IPS-18a (cell line): Measurements from ENCODE around the gene IGSF23.
"Not testable (repeated sequence)": the region's sequence is repeated elsewhere in the genome, so short reads cannot be mapped to it uniquely, and the experiment has no call there.

Source experiments
- H3K27ac ChIP-seq: one replicate; pipeline ENCODE4 v1.5.1; 2013; ENCODE audit warnings: low read length
- H3K27me3 ChIP-seq: one replicate; pipeline ENCODE4 v1.6.1; 2013; ENCODE audit warnings: mild to moderate bottlenecking, low read length; ENCODE audit not compliant: control insufficient read depth, insufficient read depth
- H3K36me3 ChIP-seq: one replicate; pipeline ENCODE4 v1.6.1; 2013; ENCODE audit warnings: low read depth, low read length; ENCODE audit not compliant: control insufficient read depth
- H3K4me1 ChIP-seq: one replicate; pipeline ENCODE4 v1.6.1; 2013; ENCODE audit warnings: low read depth, low read length; ENCODE audit not compliant: control insufficient read depth
- H3K4me3 ChIP-seq: one replicate; pipeline ENCODE4 v1.5.1; 2013; ENCODE audit warnings: low read length
- H3K9ac ChIP-seq: one replicate; pipeline ENCODE4 v1.6.1; 2013; ENCODE audit warnings: mild to moderate bottlenecking, low read length, moderate library complexity
- H3K9me3 ChIP-seq: one replicate; pipeline ENCODE4 v1.6.1; 2013; ENCODE audit warnings: low read depth, low read length; ENCODE audit not compliant: control insufficient read depth

Gene IGSF23

DNA sequence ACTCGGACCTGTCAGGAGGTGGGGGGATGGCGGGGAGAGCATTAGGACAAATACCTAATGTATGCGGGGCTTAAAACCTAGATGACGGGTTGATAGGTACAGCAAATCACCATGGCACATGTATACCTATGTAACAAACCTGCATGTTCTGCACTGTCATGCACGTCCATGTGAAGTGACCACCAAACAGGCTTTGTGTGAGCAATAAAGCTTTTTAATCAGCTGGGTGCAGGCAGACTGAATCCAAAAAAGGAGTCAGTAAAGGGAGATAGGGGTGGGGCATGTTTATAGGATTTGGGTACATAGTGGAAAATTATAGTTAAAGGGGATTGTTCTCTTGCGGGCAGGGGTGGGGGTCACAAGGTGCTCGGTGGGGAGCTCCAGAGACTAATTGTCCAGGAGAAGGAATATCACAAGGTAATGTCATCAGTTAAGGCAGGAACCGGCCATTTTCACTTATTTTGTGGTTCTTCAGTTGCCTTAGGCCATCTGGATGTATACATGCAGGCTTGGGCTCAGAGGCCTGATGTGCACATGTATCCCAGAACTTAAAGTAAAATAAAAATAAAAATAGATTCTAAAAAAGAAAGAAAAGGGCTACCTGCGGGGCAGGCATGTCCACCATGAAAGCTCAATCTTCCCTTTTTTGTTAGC is 21.9 kb upstream of the IGSF23 start:
- H3K27me3 ChIP-seq, H3K9me3 ChIP-seq, H3K9ac ChIP-seq, H3K27ac ChIP-seq, H3K4me1 ChIP-seq, H3K36me3 ChIP-seq, H3K4me3 ChIP-seq: not testable (repeated sequence)

DNA sequence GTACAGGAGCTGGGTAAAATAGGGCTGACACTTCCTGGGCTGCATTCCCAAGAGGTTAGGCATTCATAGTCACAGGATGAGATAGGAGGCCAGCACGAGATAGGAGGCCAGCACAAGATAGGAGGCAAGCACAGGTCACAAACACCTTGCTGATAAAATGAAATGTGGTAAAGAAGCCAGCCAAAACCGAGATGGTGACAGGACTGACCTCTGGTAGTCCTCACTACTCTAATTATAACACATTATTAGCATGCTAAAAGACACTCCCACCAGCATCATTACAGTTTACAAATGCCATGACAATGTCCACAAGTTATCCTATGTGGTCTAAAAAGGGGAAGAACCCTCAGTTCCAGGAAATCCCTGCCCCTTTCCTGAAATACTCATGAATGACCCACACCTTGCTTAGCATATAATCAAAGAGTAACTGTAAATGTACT is 20.9 kb upstream of the IGSF23 start:
- H3K9me3 ChIP-seq = no peaks in the 10 kb centered on the region
- H3K4me1 ChIP-seq = peaks cover 4% of the 10 kb centered on the region
- H3K27me3 ChIP-seq = no peaks in the 10 kb centered on the region
- H3K9ac ChIP-seq = no peak overlapping the region
- H3K27ac ChIP-seq = no peak overlapping the region
- H3K36me3 ChIP-seq = no peaks in the 10 kb centered on the region
- H3K4me3 ChIP-seq = no peak overlapping the region

DNA sequence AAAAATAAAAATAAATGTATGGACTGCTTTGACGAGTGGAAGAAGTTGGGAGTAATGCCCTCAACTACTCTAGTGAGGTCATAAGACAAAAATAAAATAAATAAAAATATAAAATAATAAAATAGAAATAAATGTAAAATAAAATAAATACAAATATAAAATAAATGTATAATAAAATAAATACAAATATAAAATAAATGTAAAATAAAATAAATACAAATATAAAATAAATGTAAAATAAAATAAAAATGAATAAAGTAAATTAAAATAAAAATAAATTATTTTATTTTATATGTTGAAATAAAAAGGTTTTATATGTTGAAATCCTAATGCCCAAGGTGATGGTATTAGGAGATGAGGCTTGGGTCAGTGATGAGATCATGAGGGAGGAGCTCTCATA is 20.1 kb upstream of the IGSF23 start:
- Histone ChIP-seq H3K4me1 (peaks cover 4% of the 10 kb centered on the region), H3K27me3 (no peaks in the 10 kb centered on the region), H3K4me3 (no peak overlapping the region), H3K27ac (no peak overlapping the region), H3K9ac (no peak overlapping the region), H3K36me3 (no peaks in the 10 kb centered on the region), H3K9me3 (no peaks in the 10 kb centered on the region)

DNA sequence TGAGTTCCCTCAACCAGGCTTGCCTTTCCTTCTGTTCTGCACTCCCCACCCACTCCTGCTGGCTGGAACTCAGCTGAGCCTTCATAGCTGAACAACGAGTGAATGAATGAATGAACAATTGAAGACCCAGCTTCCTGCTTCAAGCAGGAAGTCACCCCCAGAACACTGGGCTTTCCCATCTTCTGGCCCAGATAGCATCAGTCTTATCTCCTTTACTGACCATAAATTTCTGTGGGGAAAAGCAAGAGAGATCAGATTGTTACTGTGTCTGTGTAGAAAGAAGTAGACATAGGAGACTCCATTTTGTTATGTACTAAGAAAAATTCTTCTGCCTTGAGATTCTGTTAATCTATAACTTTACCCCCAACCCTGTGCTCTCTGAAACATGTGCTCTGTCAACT is 19.5 kb upstream of the IGSF23 start:
- not testable (repeated sequence) for H3K27me3 ChIP-seq, H3K4me1 ChIP-seq, H3K4me3 ChIP-seq, H3K9me3 ChIP-seq, H3K27ac ChIP-seq, H3K36me3 ChIP-seq, H3K9ac ChIP-seq

DNA sequence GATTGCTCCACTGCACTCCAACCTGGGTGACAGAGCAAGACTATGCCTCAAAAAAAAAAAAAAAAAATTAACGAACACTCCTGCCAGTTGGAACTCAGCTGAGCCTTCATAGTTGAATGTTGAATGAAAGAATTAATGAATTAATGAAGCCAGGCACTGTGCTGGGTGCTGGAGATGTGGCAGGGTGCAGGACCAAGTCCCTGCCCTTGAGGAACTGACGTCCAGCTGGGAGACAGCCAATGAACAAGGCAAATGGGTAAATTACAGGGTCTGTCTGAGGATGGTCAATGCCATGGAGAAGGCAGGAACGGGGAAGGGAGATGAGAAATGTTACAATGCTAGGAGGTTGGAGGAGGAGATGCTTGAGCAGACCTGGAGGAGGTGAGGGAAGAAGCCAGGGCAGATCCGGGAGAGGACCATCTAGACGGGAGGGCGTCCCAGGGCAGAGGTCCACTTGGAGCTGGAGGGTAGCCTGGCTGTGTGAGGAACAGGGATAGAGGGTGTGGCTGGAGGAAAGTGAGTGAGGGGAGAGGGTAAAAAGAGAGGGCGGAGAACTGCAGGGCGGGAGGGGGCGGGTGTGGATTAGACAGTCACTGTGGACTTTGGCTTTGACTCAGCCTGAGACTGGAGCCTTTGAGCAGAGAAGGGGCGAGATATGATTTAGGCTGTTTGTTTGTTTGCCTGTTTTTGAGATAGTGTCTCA is 16.8 kb upstream of the IGSF23 start:
- H3K9me3 ChIP-seq = no peaks in the 10 kb centered on the region
- no peak overlapping the region for H3K27ac ChIP-seq
- no peak overlapping the region for H3K9ac ChIP-seq

DNA sequence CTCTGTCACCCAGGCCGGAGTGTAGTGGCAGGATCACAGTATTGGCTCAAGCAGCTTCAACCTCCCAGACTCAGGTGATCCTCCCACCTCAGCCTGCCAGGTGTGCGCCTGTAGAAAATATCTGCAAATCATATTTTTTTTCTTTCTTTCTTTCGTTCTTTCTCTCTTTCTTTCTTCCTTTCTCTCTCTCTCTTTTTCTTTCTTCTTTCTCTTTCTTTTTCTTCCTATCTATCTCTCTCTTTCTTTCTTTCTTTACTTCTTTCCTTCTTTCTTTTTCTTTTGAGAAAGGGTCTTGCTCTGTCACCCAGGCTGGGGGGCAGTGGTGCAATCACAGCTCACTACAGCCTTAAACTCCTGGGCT is 16.3 kb upstream of the IGSF23 start:
- Histone ChIP-seq H3K9ac (no peak overlapping the region), H3K4me3 (no peak overlapping the region), H3K36me3 (no peaks in the 10 kb centered on the region), H3K9me3 (no peaks in the 10 kb centered on the region), H3K27me3 (no peaks in the 10 kb centered on the region), H3K27ac (no peak overlapping the region), H3K4me1 (peaks cover 4% of the 10 kb centered on the region)

More for the DNA sequence above, 16.8 kb upstream of the IGSF23 start:
- H3K27me3 ChIP-seq = no peaks in the 10 kb centered on the region
- H3K4me1 ChIP-seq = peaks cover 4% of the 10 kb centered on the region
- H3K36me3 ChIP-seq = no peaks in the 10 kb centered on the region
- H3K4me3 ChIP-seq = no peak overlapping the region

DNA sequence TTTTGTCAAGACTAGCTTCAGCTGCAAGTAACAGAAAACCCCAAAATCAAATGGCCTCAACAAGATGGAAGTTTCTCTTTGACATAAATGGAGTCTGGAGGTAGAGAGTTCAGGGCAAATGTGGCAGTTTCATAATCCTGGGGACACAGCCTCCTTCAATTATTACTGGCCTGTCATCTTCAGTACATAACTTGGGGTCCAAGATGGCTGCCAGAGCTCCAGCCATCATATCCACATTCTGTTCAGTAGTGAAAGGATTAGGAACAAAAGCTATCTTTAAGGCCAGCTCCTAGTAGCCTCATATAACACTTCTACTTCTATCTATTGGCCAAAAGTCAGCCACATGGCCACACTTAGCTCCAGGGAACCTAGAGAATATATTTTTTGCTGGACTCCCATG is 15.0 kb upstream of the IGSF23 start:
- Histone ChIP-seq H3K27ac (no peak overlapping the region), H3K9me3 (no peaks in the 10 kb centered on the region), H3K4me3 (no peak overlapping the region), H3K36me3 (no peaks in the 10 kb centered on the region), H3K9ac (no peak overlapping the region), H3K4me1 (peaks cover 4% of the 10 kb centered on the region), H3K27me3 (no peaks in the 10 kb centered on the region)

DNA sequence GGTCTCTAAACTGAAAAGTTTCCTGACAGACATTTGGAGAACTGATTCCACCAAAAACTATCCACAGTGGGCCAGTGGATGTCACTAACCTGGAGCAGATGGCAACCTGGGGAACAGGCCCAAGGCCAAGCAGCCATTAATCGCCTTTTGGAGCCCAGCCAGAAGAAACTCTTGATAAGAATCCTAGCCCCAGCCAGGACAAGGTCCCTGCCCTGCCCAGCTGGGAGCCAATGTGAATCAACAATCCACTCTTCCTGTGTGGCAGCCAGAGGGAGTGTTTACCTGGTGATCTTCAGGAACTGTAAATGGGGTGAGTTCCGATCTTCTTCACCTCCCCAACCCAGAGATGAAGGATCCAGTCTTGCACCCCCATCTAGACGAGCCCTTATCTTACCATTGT is 14.5 kb upstream of the IGSF23 start:
- no peaks in the 10 kb centered on the region for H3K27me3 ChIP-seq
- no peak overlapping the region for H3K9ac ChIP-seq
- no peaks in the 10 kb centered on the region for H3K9me3 ChIP-seq
- H3K27ac ChIP-seq = no peak overlapping the region
- H3K4me1 ChIP-seq = peaks cover 6% of the 10 kb centered on the region
- H3K36me3 ChIP-seq = no peaks in the 10 kb centered on the region
- no peak overlapping the region for H3K4me3 ChIP-seq

DNA sequence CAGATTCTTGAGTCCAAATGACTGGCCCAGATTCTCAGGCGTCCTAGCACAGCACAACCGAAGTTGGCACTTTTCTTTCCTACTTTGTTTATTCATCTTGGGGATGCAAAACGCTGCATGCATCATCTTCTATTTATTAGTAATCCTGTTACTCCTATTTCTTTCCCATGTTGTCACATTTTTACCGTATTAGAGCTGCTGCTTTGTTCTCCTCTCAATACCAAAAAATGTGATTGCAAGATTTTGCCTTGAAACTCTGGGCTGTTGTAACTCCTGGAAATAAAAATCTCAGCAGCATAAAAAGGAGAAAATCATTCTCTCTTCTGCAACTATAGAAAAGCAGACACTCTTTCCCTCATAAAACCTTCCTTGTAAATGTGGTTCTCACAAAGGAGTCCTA is 12.9 kb upstream of the IGSF23 start:
- Histone ChIP-seq H3K4me3 (no peak overlapping the region), H3K9ac (no peak overlapping the region), H3K27ac (no peak overlapping the region), H3K27me3 (no peaks in the 10 kb centered on the region), H3K4me1 (peaks cover 13% of the 10 kb centered on the region), H3K36me3 (no peaks in the 10 kb centered on the region), H3K9me3 (no peaks in the 10 kb centered on the region)

DNA sequence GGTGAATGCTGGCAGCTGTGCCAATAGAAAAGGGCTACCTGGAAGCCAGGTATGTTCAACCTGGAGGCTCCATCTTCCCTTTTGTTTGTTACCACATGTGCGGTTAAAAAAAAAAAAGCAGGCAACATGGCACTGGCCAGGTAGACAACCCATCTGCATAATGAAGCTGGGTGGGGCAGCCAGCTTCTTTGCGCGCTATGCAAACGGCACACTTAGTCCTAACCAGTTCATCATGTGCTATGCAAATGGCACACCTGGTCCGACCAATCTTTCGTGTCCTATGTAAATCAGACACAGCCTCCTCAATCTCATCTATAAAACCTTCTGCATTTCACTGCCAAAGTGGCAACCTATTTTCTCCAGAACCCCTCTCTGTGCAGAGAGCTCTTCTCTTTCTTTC is 11.3 kb upstream of the IGSF23 start:
- Histone ChIP-seq H3K36me3 (no peaks in the 10 kb centered on the region), H3K9ac (no peak overlapping the region), H3K27ac (no peak overlapping the region), H3K4me3 (no peak overlapping the region), H3K4me1 (peaks cover 13% of the 10 kb centered on the region), H3K27me3 (no peaks in the 10 kb centered on the region), H3K9me3 (no peaks in the 10 kb centered on the region)

DNA sequence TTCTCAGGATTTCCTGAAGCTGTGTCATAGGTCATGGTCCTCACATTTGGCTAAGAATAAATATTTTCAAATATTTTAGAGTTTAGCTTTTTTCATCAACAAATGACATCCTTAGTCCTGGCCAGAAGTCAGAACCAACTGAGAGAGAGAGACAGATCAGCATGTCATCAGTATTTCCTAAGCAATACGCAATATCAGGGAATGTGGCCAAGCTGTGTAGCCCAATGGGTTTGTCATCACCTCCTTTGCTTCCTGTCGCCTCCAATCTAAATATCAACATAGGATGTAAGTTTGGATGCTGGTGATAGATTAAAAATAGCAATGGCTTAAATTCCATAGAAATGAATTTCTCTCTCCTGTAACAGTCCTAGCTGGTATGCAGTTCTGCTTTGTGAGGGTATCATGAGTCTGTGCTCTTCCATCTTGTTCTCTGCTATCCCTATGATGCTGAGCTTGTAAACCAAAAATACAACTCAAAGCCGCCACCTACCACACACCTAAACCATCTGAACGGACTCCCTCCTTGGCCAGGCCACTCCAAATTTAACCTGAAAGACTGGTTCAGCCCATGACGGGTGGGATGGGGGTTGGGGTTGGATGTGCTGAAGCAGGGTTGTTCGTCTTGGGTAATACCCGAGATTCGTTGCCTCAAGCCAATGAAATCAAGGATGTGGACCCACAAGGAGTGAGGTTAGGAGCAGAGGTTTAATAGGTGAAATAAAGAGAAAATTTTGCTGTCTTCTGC is 10.0 kb upstream of the IGSF23 start:
- H3K4me3 ChIP-seq = no peak overlapping the region
- H3K4me1 ChIP-seq = peaks cover 21% of the 10 kb centered on the region
- no peak overlapping the region for H3K27ac ChIP-seq
- H3K27me3 ChIP-seq = no peaks in the 10 kb centered on the region
- no peaks in the 10 kb centered on the region for H3K9me3 ChIP-seq
- no peak overlapping the region for H3K9ac ChIP-seq
- no peaks in the 10 kb centered on the region for H3K36me3 ChIP-seq
